IPS-NIHi11 (cell line): Measurements from ENCODE around the gene REEP6.
"Not testable (repeated sequence)": the region's sequence is repeated elsewhere in the genome, so short reads cannot be mapped to it uniquely, and the experiment has no call there.

Source experiments
- DNase-seq: peaks from one replicate; pipeline ENCODE4 v3.0.0; 2012; ENCODE audit warnings: mixed read lengths, low spot score

REEP6 gene

DNA sequence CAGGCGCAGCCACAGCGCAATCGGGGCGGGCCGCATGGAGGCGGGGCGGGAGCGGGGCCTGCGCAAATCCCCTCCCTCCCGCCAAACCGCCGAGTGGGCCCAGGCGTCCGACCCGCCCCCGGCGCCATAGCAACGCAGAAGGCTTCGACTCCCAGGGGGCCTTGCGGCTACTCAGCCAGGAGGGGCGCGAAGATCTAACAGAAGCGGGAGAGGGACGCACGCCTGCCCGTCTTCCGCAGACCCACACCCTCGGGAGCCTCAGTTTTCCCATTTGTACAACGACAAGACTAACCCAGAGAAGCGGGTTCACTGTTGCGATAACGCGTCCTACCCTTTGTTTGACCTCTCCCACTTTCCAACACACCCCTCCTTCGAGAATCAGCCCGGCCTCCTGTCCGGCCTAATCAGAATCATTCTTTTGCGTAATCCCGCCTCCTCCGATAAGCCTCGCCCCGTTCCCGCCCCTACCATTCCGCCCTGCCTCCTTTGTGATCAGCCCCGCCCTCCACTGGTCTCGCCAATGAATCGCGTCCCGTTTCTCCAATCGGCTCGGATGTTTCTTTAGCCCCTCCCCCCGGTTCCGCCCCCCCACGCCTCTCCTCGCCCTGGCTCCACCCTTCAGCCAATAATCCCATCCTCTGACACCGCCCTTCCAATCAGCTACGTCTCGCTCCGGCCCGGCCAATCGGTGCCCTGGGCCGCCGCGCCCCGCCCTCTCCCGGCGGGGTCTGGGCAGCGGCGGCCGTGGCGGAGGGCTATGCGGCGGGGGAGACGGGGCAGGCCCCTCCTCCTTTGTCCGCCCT is 469 bp upstream of the REEP6 start, which contains the start of gene PCSK4:
TSS of gene PCSK4 (minus strand) at position 40 of the 803 bp plus-strand sequence. CDS start at position 36, 4 bp downstream.
- peak; percentile 97 for DNase-seq

DNA sequence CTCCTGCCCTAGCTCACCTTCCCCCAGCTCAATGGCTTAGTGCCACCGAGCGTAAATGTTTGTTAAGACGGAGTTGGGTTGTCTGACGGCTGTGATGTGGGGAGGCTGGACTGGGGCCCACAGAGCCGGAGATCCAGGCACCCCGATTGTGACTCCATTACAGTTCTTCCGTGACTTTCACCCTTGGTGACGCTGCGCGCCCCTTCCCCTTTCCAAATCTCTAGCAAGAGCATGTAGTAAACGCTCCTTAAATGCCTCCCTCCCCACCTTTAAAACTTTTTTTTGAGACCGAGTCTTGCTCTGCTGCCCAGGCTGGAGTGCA is 829 bp downstream of the REEP6 start:
- no peak for DNase-seq

DNA sequence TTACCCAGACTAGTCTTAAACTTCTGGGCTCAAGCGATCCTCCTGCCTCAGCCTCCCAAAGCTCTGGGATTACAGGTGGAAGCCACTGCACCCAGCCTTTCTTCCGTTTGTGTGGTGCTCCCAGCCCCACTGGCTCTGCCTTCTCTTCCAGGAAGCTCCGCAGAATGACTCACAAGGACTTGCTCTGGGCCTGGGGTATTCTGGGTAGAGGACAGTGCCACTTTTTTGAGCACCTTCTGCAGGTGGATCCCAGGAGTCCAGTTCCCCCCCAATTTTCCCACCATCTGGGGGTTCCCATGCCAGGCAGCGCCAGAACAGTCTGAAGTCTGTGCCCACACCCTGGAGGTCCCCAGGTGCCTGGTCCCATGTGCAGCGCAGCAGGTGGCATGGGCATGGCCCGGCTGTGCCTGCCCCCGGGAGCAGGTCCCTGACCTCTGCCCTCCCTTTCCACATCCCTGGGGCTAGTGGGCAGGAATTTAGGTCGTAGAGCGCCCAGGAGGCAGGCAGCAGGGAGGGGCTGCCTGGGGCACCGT is 1.6 kb downstream of the REEP6 start:
- no peak for DNase-seq

DNA sequence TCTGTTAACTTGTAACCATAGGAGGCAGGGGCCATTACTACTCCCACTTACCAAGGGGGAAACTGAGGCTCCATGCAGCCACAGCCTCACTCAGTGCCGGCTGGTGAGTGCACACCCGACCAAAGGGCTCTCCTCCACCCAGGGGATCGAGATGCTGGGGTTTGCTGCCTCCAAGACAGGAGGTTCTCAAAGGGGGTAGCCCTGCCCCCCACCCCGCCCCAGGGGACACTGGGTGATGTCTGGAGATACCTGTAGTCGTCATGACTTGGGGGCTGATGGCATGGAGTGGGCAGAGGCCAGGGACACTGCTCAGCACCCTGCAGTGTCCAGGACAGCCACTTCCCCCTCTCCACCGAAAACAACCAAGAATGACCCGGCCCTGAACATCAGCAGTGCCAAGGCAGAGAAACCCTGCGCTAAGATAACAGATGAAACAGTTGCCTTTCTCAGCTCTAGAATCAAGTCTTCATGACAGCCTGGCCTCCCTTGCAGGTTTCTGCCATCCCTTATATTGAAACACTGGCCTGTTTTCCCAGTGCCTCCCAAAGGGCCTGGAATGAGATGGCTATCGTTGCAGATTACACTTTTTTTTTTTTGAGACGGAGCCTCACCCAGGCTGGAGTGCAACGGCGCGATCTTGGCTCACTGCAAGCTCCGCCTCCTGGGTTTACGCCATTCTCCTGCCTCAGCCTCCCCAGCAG is 3.3 kb downstream of the REEP6 start:
- no peak for DNase-seq

DNA sequence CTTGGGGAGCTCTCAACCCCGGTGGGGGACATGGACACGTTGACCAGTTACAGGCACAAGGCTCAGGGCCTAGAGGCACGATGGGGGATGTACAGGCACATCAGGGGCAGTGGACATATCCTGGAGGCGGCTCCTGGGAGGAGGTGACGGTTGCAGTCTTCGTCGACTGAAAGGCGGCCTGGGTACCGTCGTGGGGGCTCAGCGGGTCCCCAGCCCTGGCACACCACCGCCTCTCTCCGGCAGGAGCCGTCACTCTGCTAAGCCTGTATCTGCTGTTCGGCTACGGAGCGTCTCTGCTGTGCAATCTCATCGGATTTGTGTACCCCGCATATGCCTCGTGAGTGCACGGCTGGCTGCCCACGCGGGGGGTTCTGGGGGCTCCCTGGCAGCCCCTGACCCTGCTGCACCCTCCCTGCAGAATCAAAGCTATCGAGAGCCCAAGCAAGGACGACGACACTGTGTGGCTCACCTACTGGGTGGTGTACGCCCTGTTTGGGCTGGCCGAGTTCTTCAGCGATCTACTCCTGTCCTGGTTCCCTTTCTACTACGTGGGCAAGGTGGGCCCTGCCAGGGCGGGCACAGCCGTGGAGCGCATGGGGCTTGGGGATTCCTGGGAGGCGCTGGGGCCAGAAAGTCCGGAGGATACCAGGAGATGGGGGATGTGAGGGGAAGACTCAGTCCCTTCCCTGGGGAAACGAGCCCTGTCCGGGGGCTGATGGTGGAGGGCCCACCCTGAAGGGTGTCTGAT is 4.2 kb downstream of the REEP6 start:
- no peak for DNase-seq

DNA sequence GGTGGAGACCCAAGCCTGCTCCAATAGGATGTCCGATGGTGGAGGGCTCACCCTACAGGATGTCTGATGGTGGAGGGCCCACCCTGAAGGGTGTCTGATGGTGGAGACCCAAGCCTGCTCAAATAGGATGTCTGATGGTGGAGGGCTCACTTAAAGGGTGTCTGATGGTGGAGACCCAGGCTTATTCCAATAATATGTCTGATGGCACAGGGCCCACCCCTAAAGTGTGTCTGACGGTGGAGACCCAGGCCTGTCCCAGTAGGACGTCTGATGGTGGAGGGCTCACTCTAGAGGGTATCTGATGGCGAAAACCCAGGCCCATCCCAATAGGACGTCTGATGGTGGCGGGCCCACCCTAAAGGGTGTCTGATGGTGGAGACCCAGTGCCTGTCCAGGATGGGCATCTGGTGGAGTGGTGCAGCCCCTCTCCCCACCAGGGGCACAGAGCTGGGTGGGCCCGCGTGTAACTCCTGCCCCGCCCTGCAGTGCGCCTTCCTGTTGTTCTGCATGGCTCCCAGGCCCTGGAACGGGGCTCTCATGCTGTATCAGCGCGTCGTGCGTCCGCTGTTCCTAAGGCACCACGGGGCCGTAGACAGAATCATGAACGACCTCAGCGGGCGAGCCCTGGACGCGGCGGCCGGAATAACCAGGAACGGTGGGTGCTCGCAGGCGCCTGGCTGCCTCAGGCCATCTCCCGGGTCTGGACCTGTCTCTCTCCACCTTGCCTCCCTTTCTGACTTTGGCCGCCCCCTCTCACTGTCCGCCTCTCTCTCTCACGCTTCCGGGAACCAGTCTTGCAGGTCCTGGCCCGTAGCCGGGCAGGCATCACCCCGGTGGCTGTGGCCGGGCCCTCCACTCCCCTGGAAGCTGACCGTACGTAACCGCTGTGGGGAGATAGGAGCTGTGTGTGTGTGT is 5.1 kb downstream of the REEP6 start:
- DNase-seq = no peak

DNA sequence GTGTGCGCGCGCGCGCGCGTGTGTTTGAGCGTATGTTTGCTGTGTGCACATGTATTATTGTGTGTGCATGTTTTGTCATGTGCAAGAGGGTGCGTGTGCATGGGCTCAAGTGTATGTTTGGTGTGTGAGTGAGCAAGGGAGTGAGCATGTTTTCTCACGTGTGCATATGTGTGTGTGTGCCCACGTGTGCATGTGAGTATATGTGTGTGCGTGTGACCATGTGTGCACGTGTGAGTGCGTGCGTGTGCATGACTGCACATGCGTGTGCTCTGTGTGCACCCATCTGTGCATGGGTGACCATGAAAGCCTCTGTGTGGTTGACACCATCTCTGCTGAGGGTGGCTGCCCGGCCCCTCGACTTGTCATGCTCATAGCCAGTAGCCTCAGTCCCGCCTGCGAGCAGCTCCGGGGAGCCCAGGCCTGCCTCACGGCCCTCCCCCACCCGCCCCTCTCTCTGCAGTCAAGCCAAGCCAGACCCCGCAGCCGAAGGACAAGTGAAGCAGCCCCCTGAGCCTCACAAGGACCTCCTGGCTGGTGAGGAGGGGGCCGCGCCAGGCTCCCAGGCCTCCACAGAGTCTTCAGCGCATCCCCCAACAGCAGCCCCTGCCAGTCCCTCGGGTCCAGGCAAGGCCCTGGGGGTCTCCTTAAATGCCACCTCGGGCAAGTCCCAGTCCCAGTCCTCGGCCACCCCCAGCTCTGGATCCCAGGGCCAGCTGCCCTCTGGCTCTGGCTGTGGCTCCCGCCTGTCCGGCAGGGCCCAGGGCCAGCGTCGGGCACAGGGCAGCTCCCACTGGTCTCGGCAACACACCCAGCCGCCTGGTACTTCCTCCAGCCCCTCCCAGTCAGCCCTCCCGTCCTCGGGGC is 6.0 kb downstream of the REEP6 start:
- no peak for DNase-seq

DNA sequence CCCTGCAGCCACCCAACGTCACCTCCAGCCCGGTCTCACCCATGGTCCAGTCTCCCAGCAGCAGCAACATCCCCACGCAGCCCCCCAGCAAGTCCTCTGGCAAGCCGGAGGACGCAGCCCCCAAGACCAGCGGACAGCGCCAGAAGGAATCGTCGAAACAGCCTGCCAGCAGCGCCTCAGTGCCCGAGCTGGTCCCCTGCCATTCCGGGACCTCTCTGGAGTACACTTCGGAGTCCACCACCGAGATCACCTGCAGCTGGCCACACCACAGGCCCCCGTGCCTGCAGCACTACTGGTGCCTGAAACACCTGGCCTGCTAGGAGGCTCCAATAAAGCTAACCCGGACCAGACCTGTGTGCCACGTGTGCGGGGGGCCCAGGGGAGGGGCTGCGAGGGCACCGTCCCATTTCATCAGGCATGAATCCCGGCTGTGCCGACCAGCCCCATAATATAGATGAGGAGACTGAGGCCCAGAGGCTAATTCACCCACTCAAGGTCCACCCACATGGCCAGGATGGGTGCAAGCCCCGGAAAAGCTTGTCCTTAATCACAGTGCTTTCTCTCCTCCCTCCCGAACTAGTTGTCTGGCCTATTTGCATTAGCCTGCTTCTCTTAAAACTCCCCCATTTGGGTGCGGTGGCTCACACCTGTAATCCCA is 6.7 kb downstream of the REEP6 start:
- no peak for DNase-seq

DNA sequence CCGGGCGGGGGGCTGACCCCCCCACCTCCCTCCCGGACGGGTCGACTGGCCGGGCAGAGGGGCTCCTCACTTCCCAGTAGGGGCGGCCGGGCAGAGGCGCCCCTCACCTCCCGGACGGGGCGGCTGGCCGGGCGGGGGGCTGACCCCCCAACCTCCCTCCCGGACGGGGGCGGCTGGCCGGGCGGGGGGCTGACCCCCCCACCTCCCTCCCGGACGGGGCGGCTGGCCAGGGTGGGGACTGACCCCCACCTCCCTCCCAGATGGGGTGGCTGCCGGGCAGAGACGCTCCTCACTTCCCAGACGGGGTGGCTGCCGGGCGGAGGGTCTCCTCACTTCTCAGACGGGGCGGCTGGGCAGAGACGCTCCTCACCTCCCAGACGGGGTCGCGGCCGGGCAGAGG is 8.2 kb downstream of the REEP6 start:
- DNase-seq = not testable (repeated sequence)

DNA sequence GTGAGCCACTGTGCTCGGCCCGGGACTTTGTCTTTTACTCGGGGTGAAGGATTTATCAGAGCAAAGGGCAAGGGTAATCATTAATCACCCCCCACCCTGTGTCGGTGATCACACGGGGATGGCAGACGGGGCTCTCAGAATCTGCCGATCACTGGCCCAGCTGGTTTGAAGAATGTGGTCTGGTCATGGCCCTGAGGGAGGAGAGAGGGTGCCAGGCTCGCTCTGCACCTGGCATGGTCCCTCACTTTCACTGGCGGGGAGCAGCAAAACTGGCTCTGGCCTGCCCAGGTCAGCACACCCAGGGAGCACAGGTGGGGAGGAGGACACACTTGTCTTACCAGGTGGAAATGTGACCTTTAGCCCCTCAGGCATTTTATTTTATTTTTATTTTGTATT is 10.2 kb downstream of the REEP6 start:
- DNase-seq = no peak

DNA sequence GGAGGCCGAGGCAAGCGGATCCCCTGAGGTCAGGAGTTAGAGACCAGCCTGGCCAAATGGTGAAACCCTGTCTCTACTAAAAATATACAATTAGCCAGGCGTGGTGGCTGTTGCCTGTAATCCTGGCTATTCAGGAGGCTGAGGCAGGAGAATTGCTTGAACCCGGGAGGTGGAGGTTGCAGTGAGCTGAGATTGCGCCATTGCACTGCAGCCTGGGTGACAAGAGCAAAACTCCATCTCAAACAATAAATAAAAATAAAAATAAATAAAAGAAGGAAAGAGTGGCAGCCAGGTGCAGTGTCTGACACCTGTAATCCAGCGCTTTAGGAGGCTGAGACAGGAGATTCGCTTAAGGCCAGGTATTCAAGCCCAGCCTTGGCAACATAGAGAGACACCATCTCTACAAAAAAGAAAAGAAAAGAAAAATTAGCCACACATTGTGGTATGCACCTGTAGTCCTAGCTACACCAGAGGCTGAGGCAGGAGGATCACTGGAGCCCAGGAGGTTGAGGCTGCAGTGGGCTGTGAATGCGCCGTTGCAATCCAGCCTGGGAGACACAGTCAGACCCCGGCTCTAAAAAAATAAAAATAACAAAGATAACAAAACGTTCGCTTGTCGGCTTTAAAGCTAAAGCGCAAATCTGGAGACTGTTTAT is 11.6 kb downstream of the REEP6 start:
- DNase-seq = no peak

DNA sequence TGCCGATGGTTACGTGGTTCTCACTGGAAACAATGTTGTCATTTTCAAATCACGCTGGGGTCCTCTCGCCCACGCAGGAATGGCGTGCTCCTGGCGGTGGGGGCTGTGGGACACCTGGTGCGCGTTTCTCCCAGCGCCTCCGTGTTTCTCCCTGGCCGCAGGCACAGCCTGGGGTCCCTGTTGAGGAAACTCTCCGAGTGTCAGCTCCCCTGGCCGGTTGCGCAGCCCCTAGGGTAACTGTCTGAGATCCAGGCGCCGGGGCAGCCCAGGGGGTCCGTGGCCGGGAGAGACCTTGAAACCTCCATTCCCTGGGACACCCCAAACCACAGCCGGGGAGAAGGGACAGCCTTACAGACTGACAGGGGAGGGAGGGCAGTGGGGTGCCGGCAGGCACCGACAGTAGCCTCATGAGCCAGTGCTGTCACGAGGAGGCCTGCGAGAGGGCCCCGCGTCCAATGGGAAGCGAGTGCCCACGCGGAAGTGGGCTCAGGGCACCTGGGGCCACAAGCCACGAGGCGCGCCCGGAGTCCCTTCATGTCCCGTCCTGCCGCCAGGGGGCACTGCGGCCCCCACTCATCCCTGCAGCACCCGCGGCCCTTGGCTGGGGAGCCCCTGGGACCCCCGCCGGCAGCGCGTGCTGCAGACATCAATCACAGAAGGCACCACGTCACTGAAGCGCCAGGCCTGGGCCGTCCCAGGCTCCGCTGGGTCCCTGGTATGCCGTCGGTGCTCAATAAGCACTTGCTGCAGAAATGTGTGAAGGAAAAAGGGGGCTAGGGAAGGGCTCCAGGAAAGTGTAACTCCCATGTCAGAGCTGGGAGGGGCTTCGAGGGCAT is 12.3 kb downstream of the REEP6 start:
- peak; percentile 68 for DNase-seq

DNA sequence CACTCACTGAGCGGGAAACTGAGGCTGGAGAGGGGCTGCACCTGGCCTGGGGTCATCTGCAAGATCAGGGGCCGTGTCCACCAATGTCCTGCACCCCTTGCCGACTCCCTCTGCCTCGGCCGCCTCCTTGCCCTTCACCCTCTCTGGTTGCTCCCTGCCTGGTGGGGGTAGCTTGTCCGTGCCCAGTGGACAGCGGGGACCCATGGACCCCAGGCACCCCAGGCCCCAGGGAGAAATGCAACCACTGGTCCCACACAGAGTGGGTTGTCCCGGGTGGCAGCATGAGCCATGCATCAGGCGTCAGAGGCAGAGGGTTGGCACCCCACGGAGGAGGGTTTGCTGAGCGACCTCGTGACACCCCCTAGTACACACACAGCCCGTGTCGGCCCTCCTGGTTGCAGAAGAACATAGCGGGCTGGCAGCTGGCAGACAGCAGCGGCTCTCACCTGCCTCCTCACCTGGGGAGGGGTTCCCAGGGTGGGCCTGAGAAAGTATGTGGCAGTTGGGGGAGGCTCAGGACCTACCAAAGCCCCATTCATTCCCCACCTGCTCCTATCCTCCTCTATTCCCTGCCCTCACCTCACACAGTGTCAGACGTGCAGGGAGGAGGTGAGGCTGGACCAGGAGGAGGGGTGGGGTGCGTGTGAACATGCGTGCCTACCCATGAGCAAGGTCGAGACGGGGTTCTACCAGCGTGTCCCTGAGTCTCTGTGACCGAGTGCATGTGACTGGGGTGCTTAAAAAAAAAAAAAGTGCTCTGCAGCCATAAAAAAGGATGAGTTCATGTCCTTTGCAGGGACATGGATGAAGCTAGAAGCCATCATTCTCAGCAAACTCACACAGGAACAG is 13.2 kb downstream of the REEP6 start:
- no peak for DNase-seq

DNA sequence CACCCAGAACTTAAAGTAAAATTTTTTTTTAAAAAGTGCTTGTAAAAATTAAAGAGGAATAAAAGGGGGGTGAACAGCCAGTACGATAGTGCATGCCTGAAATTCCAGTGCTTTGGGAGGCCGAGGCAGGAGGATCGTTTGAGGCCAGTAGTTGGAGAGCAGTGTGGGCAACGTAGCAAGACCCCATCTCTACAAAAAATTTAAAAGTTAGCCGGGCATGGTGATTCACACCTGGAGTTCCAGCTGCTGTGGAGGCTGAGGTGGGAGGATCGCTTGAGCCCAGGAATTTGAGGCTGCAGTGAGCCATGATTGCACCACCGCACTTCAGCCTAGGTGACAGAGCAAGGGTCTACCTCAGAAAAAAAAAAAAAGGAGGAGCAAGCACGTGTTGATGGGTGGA is 14.0 kb downstream of the REEP6 start:
- no peak for DNase-seq

DNA sequence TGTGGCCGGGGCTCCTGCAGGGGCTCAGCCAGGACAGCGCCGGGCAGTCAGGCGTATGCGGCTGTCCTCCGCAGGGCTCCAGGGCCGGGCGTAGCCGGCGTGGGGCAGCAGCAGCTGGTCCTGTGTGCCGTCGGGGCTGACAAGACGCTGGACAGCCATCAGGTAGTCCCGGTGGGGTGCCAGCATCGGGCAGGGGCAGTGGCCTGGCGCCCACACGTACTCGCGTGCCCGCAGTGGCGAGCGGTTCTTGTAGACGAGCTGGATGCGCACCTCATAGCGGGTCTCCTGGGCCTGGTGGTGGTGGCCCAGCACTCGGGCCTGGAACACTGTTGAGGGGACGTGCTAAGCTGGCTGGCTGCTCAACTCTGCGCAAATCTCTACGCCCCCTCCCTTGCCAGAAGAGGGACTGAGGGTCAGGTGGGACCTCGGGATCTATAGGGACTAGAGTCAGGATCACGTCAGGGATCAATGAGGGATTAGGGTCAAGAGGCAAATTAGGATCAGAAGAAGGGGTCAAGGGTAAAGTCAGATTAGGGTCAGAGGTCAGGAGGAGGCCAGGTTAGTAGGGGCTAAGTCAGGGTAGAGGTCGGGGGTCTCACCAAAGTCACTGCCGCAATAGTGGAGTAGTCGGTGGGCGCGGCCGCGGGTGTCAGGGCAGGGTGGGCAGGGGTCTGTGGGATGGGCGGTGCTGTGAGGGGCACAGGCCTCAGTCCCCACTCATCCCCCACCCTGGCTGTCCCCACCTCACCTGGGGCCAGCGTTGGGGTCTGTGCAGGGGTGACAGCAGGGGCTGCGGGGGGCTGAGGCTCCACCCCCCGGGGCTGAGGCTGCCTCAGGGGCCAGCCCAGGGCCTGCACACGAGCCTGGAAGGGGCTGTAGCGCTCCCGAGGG is 15.3 kb downstream of the REEP6 start:
- no peak for DNase-seq

DNA sequence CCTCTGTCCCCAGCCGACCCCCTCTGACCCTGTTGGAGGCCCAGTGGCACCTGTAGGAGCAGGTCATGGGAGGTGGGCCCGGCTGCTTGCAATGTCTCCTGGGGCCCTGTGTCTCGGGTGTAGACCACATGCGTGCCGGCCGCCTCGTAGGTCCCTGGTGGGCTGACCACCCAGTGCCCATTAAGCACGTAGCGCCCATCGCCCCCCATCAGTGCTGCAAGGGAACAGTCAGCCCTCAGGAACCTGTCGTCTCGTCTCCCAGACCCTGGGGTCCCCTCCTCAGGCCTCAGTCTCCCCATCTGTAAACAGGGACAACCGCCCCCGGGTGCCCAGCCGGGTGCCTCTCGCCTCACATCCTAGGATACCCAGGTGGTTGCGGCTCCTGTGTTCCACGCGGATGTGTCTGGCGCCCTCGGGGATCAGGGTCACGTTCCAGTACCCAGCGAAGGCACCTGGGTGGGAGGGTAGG is 16.2 kb downstream of the REEP6 start:
- DNase-seq = no peak
